C4-2B (cell line): ENCODE measurements around the gene HPCAL1.

Experiments used
- ZFX ChIP-seq: fragments of 450-650 bp; IDR thresholded peaks from 2 replicates; pipeline ENCODE4 v1.6.1; 2017
- TF ChIP-seq, protein P1 (sequence below): fragments of 450-650 bp; conservative IDR thresholded peaks from 2 replicates; pipeline ENCODE4 v1.5.1; 2017; ENCODE audit warnings: mild to moderate bottlenecking

DNA sequence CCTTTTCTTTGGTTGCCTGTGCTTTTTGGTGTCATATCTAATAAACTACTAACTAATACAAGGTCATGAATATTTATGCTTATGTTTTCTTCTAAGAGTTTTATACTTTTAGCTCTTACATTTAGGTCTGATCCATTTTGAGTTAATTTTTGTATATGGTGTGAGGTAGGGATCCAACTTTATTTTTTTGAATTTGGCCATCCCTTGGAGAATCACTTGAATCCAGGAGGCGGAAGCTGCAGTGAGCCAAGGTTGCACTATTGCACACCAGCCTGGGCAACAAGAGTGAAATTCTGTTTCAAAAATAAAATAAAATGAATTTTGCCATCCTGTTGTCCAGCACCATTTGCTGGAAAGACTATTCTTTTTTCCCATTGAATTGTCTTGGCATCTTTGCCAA, 8.6 kb upstream of the HPCAL1 start:
- TF ChIP-seq, protein P1, sequence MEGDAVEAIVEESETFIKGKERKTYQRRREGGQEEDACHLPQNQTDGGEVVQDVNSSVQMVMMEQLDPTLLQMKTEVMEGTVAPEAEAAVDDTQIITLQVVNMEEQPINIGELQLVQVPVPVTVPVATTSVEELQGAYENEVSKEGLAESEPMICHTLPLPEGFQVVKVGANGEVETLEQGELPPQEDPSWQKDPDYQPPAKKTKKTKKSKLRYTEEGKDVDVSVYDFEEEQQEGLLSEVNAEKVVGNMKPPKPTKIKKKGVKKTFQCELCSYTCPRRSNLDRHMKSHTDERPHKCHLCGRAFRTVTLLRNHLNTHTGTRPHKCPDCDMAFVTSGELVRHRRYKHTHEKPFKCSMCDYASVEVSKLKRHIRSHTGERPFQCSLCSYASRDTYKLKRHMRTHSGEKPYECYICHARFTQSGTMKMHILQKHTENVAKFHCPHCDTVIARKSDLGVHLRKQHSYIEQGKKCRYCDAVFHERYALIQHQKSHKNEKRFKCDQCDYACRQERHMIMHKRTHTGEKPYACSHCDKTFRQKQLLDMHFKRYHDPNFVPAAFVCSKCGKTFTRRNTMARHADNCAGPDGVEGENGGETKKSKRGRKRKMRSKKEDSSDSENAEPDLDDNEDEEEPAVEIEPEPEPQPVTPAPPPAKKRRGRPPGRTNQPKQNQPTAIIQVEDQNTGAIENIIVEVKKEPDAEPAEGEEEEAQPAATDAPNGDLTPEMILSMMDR, result no peak
- TF ChIP-seq ZFX, result no peak
